ENCODE measurements around the gene PAQR7.

DNA sequence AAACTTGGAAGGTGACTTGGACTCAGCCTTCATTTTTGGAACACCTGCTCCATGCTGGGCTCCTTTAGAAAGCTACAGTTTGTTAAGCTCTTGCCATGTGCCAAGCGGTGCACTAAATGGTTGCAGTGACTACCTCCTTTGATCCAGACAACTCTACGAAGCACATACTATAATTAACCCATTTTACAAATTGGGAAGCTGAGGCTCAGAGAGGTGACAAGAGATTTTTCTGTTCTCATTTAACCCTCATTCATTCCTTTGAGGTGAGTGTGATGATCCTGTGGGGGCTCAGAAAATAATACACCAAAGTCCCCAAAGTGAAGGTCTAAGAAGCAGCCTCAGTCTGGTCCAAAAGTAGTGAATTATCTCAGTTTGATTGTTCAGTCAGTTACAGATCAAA, 1.6 kb upstream of the PAQR7 start:
- TF ChIP-seq POLR2A (IDR thresholded peaks at IDR 0.05; ENCODE audit: low read length) (no peak), GATA1 (IDR thresholded peaks at IDR 0.05; ENCODE audit: low read depth, low read length) (no peak)

Data from erythroblast (primary cell).